ENCODE measurements around the gene SLC18A3. TPM values are rescaled to one million over a fixed set of nuclear protein-coding genes. Genes with fewer than 3 reads are reported as not detected.

SLC18A3 gene
- total RNA-seq, 2 donors from 2014 or later: not detected

- no peaks in the 10 kb centered on the region for H3K36me3 Mint-ChIP-seq
- DNase-seq (ENCODE audit: low spot score in 2 of 2) (peak in 1 of 2 donors; percentile 38), ATAC-seq (no peak)
- no peak overlapping the region for H3K27ac Mint-ChIP-seq
- peaks cover 0 to under 1% of the 10 kb centered on the region in 2 donors for H3K9me3 Mint-ChIP-seq
Measured at GRCh38 chr10:49651039-49651835, 41.1 kb downstream of the SLC18A3 start.

- Mint-ChIP-seq H3K27ac (no peak overlapping the region), H3K9me3 (peaks cover 0 to 7% of the 10 kb centered on the region in 2 donors), H3K36me3 (no peaks in the 10 kb centered on the region)
- ATAC-seq: no peak
- DNase-seq (ENCODE audit: low spot score in 2 of 2): peak in 1 of 2 donors; percentile 21
Measured at GRCh38 chr10:49651917-49652316, 41.8 kb downstream of the SLC18A3 start.

DNA sequence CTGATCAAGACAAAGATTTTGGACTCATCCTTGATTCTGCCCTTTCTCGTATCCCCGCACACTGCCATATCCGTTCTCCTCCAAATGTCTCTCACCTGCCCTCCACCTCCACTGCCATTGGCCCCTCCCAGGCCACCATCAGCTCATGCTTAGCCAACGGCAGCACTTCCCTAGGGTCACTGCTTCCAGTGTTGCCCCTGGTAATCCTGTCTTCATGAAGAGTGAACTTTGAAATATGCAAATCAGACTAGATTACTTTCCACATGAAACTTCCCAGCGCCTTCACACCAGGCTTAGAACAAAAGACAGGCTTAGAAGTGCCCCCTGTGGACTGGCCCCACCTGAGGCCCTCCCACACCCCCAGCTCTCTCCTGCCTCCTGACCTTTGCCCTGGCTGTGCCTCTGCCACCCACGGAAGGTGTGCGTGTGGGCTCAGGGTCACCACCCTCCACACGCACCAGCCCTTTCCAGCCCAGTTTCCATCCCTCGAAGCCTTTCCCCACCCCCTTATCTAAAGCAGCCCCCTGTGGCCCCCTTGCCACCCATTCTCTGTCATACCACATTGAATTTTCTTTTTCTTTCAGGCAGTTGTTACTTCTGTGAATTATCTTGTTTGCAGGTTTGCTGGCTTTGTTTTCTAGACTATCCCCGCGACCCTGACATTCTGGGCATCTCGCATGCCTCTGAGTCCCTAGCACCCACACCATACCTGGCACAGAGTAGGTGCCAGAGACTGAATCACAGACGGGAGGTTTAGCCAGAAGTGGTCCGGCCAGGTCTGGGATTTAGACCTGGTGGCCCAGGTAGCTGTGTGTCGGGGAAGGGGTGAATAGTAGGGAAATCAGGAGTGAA lies 42.5 kb downstream of the SLC18A3 start:
- DNase-seq (ENCODE audit: low spot score in 2 of 2) (peak in 1 of 2 donors; percentile 18), ATAC-seq (no peak)
- Mint-ChIP-seq H3K36me3 (no peaks in the 10 kb centered on the region), H3K27ac (no peak overlapping the region), H3K9me3 (peaks cover 0 to 7% of the 10 kb centered on the region in 2 donors)

DNA sequence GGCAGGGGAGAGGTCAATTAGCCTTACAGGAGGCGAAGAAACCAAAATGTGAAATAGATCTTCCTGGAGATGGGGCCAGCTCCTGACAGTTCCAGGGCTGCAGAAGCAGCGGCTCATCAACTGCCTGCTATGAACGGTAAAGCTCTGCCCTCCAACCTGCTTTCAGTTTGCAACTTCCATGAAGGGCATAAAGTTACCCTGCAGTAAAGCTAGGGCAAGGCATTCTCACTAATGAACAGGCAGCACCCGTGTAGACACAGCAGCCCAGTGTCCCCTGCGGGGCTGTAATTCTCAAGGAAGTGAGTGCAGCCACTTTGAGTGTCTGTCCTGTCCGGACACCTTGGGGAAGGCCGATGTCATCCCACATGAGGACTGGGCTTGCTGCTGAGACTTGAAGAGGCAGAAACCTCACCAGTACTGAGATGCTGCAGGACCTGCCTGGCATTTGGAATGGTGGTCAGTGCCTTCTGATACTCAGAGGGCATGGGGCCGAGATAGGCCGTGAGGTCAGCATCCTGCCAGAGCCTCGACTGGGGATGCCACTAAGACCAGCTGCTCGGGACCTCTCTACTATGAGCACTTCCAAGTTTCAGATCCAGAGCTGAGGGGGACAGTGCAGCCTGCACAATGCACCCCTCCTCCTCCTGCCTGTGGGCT lies 43.3 kb downstream of the SLC18A3 start:
- DNase-seq (ENCODE audit: low spot score in 2 of 2) (peak in 1 of 2 donors; percentile 48), ATAC-seq (no peak)
- H3K27ac Mint-ChIP-seq: no peak overlapping the region
- peaks cover 0 to 7% of the 10 kb centered on the region in 2 donors for H3K9me3 Mint-ChIP-seq
- H3K36me3 Mint-ChIP-seq: no peaks in the 10 kb centered on the region

GRCh38 chr10:49654036-49654693 lies 44.1 kb downstream of the SLC18A3 start:
- ATAC-seq: no peak
- no peak overlapping the region for H3K27ac Mint-ChIP-seq
- peaks cover 6% of the 10 kb centered on the region in 2 donors for H3K36me3 Mint-ChIP-seq
- H3K9me3 Mint-ChIP-seq: peaks cover 5 to 14% of the 10 kb centered on the region in 2 donors
- peak in 1 of 2 donors; percentile 44 for DNase-seq (ENCODE audit: low spot score in 2 of 2)

- no peak for ATAC-seq
Measured at GRCh38 chr10:49655099-49655498, 45.0 kb downstream of the SLC18A3 start.

GRCh38 chr10:49656845-49657493 lies 46.9 kb downstream of the SLC18A3 start:
- Mint-ChIP-seq H3K9me3 (peaks cover 11 to 21% of the 10 kb centered on the region in 2 donors), H3K27ac (no peak overlapping the region), H3K36me3 (peaks cover 7 to 9% of the 10 kb centered on the region in 2 donors)
- DNase-seq (ENCODE audit: low spot score in 2 of 2) (no peak), ATAC-seq (no peak)

More at GRCh38 chr10:49655099-49655498, 45.0 kb downstream of the SLC18A3 start:
- Mint-ChIP-seq H3K36me3 (peaks cover 7 to 9% of the 10 kb centered on the region in 2 donors), H3K9me3 (peaks cover 11 to 21% of the 10 kb centered on the region in 2 donors), H3K27ac (no peak overlapping the region)
- peak in 1 of 2 donors; percentile 20 for DNase-seq (ENCODE audit: low spot score in 2 of 2)

- no peak overlapping the region for H3K27ac Mint-ChIP-seq
- no peak for DNase-seq (ENCODE audit: low spot score in 2 of 2)
Measured at GRCh38 chr10:49657606-49658005, 47.5 kb downstream of the SLC18A3 start.

GRCh38 chr10:49661140-49661856 lies 51.2 kb downstream of the SLC18A3 start:
- ATAC-seq (no peak), DNase-seq (ENCODE audit: low spot score in 2 of 2) (no peak)
- Mint-ChIP-seq H3K36me3 (peaks cover 7 to 9% of the 10 kb centered on the region in 2 donors), H3K27ac (no peak overlapping the region), H3K9me3 (peaks cover 11 to 20% of the 10 kb centered on the region in 2 donors)

More at GRCh38 chr10:49657606-49658005, 47.5 kb downstream of the SLC18A3 start:
- H3K9me3 Mint-ChIP-seq: peaks cover 11 to 21% of the 10 kb centered on the region in 2 donors
- ATAC-seq: no peak
- H3K36me3 Mint-ChIP-seq: peaks cover 7 to 9% of the 10 kb centered on the region in 2 donors

Other genes with a start within 250 kb of the SLC18A3 start
- not detected for gene DRGX, start 214.2 kb upstream of the SLC18A3 start, total RNA-seq
- gene ERCC6, start 71.2 kb upstream of the SLC18A3 start, total RNA-seq: 10 to 100 TPM; 31.7 to 36.2 TPM
- not detected for gene CHAT, start 3.7 kb downstream of the SLC18A3 start, total RNA-seq
- gene C10orf53, start 69.3 kb downstream of the SLC18A3 start, total RNA-seq: not detected
- under 1 TPM; 0.14 to 0.27 TPM for gene OGDHL, start 152.0 kb downstream of the SLC18A3 start, total RNA-seq

Data from activated naive CD4-positive, alpha-beta T cell treated with anti-CD3 and anti-CD28 coated beads, Interleukin-2, amount 50 U/mL, for 72 hours (primary cell).